A549 (cell line): ENCODE results near the gene CALHM3.

ENCODE experiments used
- CEBPB ChIP-seq, 2 experiments: fragments of >200 bp in 1 of 2; sonication (Bioruptor Twin) in 1 of 2; formaldehyde crosslinking in 1 of 2; IDR thresholded peaks; 2 replicates each; pipeline ENCODE4 v1.6.1; 2012 to 2016
- CHD2 ChIP-seq: fragments of 150-350 bp; IDR thresholded peaks from 2 replicates; pipeline ENCODE4 v1.6.1; 2014; ENCODE audit warnings: low read length; ENCODE audit not compliant: partially characterized antibody
- E2F6 ChIP-seq: IDR thresholded peaks from 2 replicates; pipeline ENCODE4 v1.6.1; 2012; ENCODE audit warnings: low read depth, borderline replicate concordance
- ESRRA ChIP-seq: fragments of 150-350 bp; IDR thresholded peaks from 2 replicates; pipeline ENCODE4 v1.6.1; 2014; ENCODE audit warnings: mild to moderate bottlenecking, low read length, borderline replicate concordance
- HDAC2 ChIP-seq: fragments of 200-600 bp; sonication (generic); IDR thresholded peaks from 2 replicates; pipeline ENCODE4 v1.6.1; 2016
- HOXA7 ChIP-seq: fragments of 250-450 bp; sonication (Bioruptor Pico); IDR thresholded peaks from 2 replicates; pipeline ENCODE4 v1.5.0; 2020; ENCODE audit warnings: mild to moderate bottlenecking, moderate library complexity
- MYC ChIP-seq: IDR thresholded peaks from 2 replicates; pipeline ENCODE4 v1.6.1; 2012; ENCODE audit warnings: mild to moderate bottlenecking, inconsistent platforms, low read length, improper control_type of control experiment, borderline replicate concordance
- NFE2L2 ChIP-seq: fragments of 150-350 bp; conservative IDR thresholded peaks from 2 replicates; pipeline ENCODE4 v1.6.1; 2014; ENCODE audit warnings: low read length
- NR3C1 ChIP-seq: fragments of >200 bp; sonication (Bioruptor Twin); formaldehyde crosslinking; IDR thresholded peaks from 3 replicates; pipeline ENCODE4 v1.6.1; 2017
- PHF8 ChIP-seq: fragments of 200-600 bp; sonication (generic); IDR thresholded peaks from 2 replicates; pipeline ENCODE4 v1.6.1; 2016; ENCODE audit warnings: low read depth, mild to moderate bottlenecking, antibody characterized with exemption, moderate library complexity, borderline replicate concordance
- POLR2A ChIP-seq: IDR thresholded peaks from 2 replicates; pipeline ENCODE4 v1.6.1; 2012; ENCODE audit warnings: mild to moderate bottlenecking, low read length
- ZNF302 ChIP-seq: fragments of 250-450 bp; sonication (Bioruptor Pico); IDR thresholded peaks from 2 replicates; pipeline ENCODE4 v1.9.0; 2021; ENCODE audit warnings: inconsistent platforms, mild to moderate bottlenecking, moderate library complexity
- TF ChIP-seq, protein P1 (sequence below): fragments of >200 bp; sonication (Bioruptor Twin); formaldehyde crosslinking; IDR thresholded peaks from 3 replicates; pipeline ENCODE4 v1.5.1; 2016
- TF ChIP-seq, protein P2 (sequence below): fragments of 200-600 bp; sonication (generic); IDR thresholded peaks from 2 replicates; pipeline ENCODE4 v1.6.1; 2016; ENCODE audit warnings: antibody characterized with exemption, mild to moderate bottlenecking, moderate library complexity

DNA sequence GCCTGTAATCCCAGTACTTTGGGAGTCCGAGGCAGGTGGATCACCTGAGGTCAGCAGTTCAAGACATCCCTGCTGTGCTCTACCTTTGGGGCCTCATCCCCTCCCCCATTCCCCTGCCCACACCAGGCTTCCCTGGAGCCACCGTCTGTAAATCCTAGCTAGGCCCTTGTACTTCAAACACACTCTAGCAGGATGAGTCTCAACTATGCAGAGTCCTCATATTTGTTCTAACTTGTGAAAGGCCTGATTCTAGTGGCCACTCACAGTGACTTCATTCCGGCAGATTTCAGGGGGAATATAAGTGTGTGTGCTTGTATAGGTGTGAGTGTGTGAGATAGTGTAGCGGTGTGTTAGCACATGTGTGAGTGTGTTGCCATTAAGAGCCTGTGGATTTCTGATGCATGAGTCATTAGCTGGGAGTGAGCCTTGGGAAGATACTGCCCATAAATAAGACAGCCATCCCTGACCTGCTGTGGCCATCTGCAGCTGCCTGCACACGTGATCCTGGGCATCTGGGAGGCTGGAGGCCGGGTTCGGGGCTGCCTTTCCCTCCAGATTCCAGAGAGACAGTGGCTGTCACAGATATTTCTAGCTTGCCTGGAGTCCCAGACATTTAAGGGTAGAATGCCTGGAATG, 12.8 kb upstream of the CALHM3 start:
- TF ChIP-seq POLR2A = no peak
- no peak for TF ChIP-seq HOXA7 (CRISPR knock-in tag)
- TF ChIP-seq, protein P1, sequence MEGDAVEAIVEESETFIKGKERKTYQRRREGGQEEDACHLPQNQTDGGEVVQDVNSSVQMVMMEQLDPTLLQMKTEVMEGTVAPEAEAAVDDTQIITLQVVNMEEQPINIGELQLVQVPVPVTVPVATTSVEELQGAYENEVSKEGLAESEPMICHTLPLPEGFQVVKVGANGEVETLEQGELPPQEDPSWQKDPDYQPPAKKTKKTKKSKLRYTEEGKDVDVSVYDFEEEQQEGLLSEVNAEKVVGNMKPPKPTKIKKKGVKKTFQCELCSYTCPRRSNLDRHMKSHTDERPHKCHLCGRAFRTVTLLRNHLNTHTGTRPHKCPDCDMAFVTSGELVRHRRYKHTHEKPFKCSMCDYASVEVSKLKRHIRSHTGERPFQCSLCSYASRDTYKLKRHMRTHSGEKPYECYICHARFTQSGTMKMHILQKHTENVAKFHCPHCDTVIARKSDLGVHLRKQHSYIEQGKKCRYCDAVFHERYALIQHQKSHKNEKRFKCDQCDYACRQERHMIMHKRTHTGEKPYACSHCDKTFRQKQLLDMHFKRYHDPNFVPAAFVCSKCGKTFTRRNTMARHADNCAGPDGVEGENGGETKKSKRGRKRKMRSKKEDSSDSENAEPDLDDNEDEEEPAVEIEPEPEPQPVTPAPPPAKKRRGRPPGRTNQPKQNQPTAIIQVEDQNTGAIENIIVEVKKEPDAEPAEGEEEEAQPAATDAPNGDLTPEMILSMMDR = no peak
- TF ChIP-seq NR3C1 = no peak
- TF ChIP-seq PHF8 = no peak
- no peak for TF ChIP-seq CEBPB (IDR thresholded peaks at IDR 0.05)
- TF ChIP-seq, protein P2, sequence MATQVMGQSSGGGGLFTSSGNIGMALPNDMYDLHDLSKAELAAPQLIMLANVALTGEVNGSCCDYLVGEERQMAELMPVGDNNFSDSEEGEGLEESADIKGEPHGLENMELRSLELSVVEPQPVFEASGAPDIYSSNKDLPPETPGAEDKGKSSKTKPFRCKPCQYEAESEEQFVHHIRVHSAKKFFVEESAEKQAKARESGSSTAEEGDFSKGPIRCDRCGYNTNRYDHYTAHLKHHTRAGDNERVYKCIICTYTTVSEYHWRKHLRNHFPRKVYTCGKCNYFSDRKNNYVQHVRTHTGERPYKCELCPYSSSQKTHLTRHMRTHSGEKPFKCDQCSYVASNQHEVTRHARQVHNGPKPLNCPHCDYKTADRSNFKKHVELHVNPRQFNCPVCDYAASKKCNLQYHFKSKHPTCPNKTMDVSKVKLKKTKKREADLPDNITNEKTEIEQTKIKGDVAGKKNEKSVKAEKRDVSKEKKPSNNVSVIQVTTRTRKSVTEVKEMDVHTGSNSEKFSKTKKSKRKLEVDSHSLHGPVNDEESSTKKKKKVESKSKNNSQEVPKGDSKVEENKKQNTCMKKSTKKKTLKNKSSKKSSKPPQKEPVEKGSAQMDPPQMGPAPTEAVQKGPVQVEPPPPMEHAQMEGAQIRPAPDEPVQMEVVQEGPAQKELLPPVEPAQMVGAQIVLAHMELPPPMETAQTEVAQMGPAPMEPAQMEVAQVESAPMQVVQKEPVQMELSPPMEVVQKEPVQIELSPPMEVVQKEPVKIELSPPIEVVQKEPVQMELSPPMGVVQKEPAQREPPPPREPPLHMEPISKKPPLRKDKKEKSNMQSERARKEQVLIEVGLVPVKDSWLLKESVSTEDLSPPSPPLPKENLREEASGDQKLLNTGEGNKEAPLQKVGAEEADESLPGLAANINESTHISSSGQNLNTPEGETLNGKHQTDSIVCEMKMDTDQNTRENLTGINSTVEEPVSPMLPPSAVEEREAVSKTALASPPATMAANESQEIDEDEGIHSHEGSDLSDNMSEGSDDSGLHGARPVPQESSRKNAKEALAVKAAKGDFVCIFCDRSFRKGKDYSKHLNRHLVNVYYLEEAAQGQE = no peak
- no peak for TF ChIP-seq ZNF302 (CRISPR knock-in tag)
- no peak for TF ChIP-seq CHD2
- no peak for TF ChIP-seq NFE2L2
- TF ChIP-seq E2F6 = no peak
- no peak for TF ChIP-seq ESRRA
- no peak for TF ChIP-seq MYC
- no peak for TF ChIP-seq HDAC2
